GM12878 (cell line): Measurements from ENCODE around the gene TRAPPC12.

Experiments used
- TAF1 ChIP-seq: IDR thresholded peaks from 2 replicates; pipeline ENCODE4 v1.6.1; 2011; ENCODE audit warnings: mild to moderate bottlenecking, low read depth, low read length, borderline replicate concordance
- TF ChIP-seq, protein P1 (sequence below), 3 experiments: IDR thresholded peaks in 2 of 3; conservative IDR thresholded peaks in 1 of 3; 2 replicates each; pipeline ENCODE4 v1.5.1; 2011; ENCODE audit warnings: low read depth in 3 of 3, low read length in 3 of 3, mild to moderate bottlenecking in 3 of 3, control low read depth in 2 of 3, moderate library complexity in 2 of 3, inconsistent platforms in 1 of 3, mixed read lengths in 1 of 3; ENCODE audit not compliant: control insufficient read depth in 2 of 3, insufficient read depth in 1 of 3; ENCODE audit errors: extremely low read depth in 1 of 3

GRCh38 chr2:3470856-3471737, 91.6 kb downstream of the TRAPPC12 start:
- TF ChIP-seq, protein P1, sequence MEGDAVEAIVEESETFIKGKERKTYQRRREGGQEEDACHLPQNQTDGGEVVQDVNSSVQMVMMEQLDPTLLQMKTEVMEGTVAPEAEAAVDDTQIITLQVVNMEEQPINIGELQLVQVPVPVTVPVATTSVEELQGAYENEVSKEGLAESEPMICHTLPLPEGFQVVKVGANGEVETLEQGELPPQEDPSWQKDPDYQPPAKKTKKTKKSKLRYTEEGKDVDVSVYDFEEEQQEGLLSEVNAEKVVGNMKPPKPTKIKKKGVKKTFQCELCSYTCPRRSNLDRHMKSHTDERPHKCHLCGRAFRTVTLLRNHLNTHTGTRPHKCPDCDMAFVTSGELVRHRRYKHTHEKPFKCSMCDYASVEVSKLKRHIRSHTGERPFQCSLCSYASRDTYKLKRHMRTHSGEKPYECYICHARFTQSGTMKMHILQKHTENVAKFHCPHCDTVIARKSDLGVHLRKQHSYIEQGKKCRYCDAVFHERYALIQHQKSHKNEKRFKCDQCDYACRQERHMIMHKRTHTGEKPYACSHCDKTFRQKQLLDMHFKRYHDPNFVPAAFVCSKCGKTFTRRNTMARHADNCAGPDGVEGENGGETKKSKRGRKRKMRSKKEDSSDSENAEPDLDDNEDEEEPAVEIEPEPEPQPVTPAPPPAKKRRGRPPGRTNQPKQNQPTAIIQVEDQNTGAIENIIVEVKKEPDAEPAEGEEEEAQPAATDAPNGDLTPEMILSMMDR (IDR thresholded peaks at IDR 0.05 in 2 of 3, conservative IDR thresholded peaks at IDR 0.05 in 1 of 3; ENCODE audit: control insufficient read depth in 2 of 3, extremely low read depth in 1 of 3, insufficient read depth in 1 of 3, low read depth in 3 of 3, low read length in 3 of 3), result no peak
- TF ChIP-seq TAF1, result no peak
